ENCODE measurements around the gene NSUN2. TPM values are rescaled to one million over a fixed set of nuclear protein-coding genes. Genes with fewer than 3 reads are reported as not detected.

The NSUN2 gene
- total and polyA plus RNA-seq, 2 of the 4 experiments (the other 2 are of a cell fraction): 51.1 to 61.1 TPM

GRCh38 chr5:6680922-6681321 is 48.1 kb upstream of the NSUN2 start:
- DNase-seq: no peak
- TF ChIP-seq MAZ (IDR thresholded peaks at IDR 0.05; ENCODE audit: borderline replicate concordance, low read depth, low read length): no peak
- no peak for TF ChIP-seq CTCF (conservative IDR thresholded peaks at IDR 0.05; ENCODE audit: low read depth, low read length)
- TF ChIP-seq MXI1 (IDR thresholded peaks at IDR 0.05; ENCODE audit: borderline replicate concordance, low read depth, low read length): no peak
- TF ChIP-seq CEBPB (IDR thresholded peaks at IDR 0.05; ENCODE audit: low read depth, low read length): no peak
- TF ChIP-seq MAFK (IDR thresholded peaks at IDR 0.05; ENCODE audit: low read depth, low read length): no peak
- TF ChIP-seq USF2 (IDR thresholded peaks at IDR 0.05; ENCODE audit: low read depth, low read length): no peak
- no peak for TF ChIP-seq RFX5 (IDR thresholded peaks at IDR 0.05; ENCODE audit: low read depth, low read length)
- TF ChIP-seq BHLHE40 (IDR thresholded peaks at IDR 0.05; ENCODE audit: low read depth, low read length): no peak
- TF ChIP-seq NFE2L2 (IDR thresholded peaks at IDR 0.05; ENCODE audit: low read depth, low read length): no peak
- no peak for TF ChIP-seq RCOR1 (IDR thresholded peaks at IDR 0.05; ENCODE audit: insufficient replicate concordance, low read length)
- TF ChIP-seq ELK1 (IDR thresholded peaks at IDR 0.05; ENCODE audit: borderline replicate concordance, low read depth, low read length): no peak
- no peak for TF ChIP-seq CHD1 (IDR thresholded peaks at IDR 0.05; ENCODE audit: low read depth, low read length)
- TF ChIP-seq SMC3 (IDR thresholded peaks at IDR 0.05; ENCODE audit: low read depth, low read length): no peak
- no peak for TF ChIP-seq POLR2A (IDR thresholded peaks at IDR 0.05; ENCODE audit: low read depth, low read length)
- TF ChIP-seq RAD21 (IDR thresholded peaks at IDR 0.05; ENCODE audit: low read length): no peak
- TF ChIP-seq FOS (IDR thresholded peaks at IDR 0.05; ENCODE audit: low read depth, low read length): no peak
- no peak overlapping the region for H3K4me2 ChIP-seq (ENCODE audit: low read depth, low read length)
- H3K4ac ChIP-seq (ENCODE audit: low read depth, low read length): no peak overlapping the region
- H4K8ac ChIP-seq (ENCODE audit: low read depth in 2 of 2, low read length in 2 of 2): no peak overlapping the region
- no peaks in the 10 kb centered on the region for H3K79me1 ChIP-seq (ENCODE audit: low read depth in 1 of 2, low read length in 2 of 2)
- no peaks in the 10 kb centered on the region for H3K9me3 ChIP-seq (ENCODE audit: control insufficient read depth, insufficient read depth, low read length)
- in situ Hi-C loops (cut with MboI; ENCODE audit: low sequenced_read_pairs) (no loop called here), dilution Hi-C loops (cut with HindIII; ENCODE audit: low sequenced_read_pairs, unreplicated experiment) (no loop called here), intact Hi-C loops (cut with micrococcal nuclease) (no loop called here)
- no peak overlapping the region for H3K56ac ChIP-seq (ENCODE audit: extremely low read depth, insufficient read depth, low read length)
- H3K14ac ChIP-seq (replicated peaks; ENCODE audit: low read depth, low read length): no peak overlapping the region
- BruUV-seq (replicated peaks): no TSS peak
- no peak overlapping the region for H3K4me3 ChIP-seq (ENCODE audit: insufficient read depth, low read depth, low read length)
- ChIA-PET POLR2A (ENCODE audit: unreplicated experiment) (no interaction called here), CTCF (no interaction called here)
- H2BK5ac ChIP-seq (ENCODE audit: low read depth, low read length, poor library complexity, severe bottlenecking): no peak overlapping the region
- H2BK20ac ChIP-seq (ENCODE audit: low read depth, low read length): no peak overlapping the region
- no peaks in the 10 kb centered on the region for H4K20me1 ChIP-seq (ENCODE audit: insufficient read depth, low read length)
- H3K18ac ChIP-seq (ENCODE audit: low read depth, low read length): no peak overlapping the region
- H2AFZ ChIP-seq (replicated peaks; ENCODE audit: low read length, poor library complexity): no peak overlapping the region
- no peaks in the 10 kb centered on the region; the same call in 1 of the 2 replicates for H3K4me1 ChIP-seq (ENCODE audit: control insufficient read depth, insufficient read depth, low read length)
- no peak overlapping the region for H2AK5ac ChIP-seq (ENCODE audit: low read depth, low read length)
- no peaks in the 10 kb centered on the region for H3K36me3 ChIP-seq (ENCODE audit: control insufficient read depth, insufficient read depth, low read length)
- no peak overlapping the region for H4K91ac ChIP-seq (ENCODE audit: insufficient read depth, low read depth, low read length)
- peaks cover 3% of the 10 kb centered on the region; the same call in 1 of the 2 replicates for H3K9me1 ChIP-seq (ENCODE audit: insufficient read depth, low read length)
- H2BK15ac ChIP-seq (ENCODE audit: low read depth, low read length): no peak overlapping the region
- WGBS, 2 experiments (ENCODE audit: extremely low coverage in 2 of 2, insufficient read length in 1 of 2): 0% methylated on average over 1 of the region's 6 CpGs; no CpG with 5 or more reads in 1 of the 2 experiments
- no peak overlapping the region for H4K5ac ChIP-seq (ENCODE audit: low read depth, low read length)
- H3K27ac ChIP-seq (ENCODE audit: insufficient read depth, low read length): no peak overlapping the region
- no peak for ATAC-seq (ENCODE audit: low read depth)
- H2AK9ac ChIP-seq (replicated peaks; ENCODE audit: low read depth, low read length, poor library complexity): no peak overlapping the region
- no peak overlapping the region for H2BK120ac ChIP-seq (ENCODE audit: low read depth, low read length)
- peaks cover 3% of the 10 kb centered on the region; the same call in 1 of the 2 replicates for H3K27me3 ChIP-seq (ENCODE audit: control insufficient read depth, insufficient read depth, low read length)
- H3K23ac ChIP-seq (ENCODE audit: low read depth, low read length): no peak overlapping the region
- no peak overlapping the region for H3K9ac ChIP-seq (ENCODE audit: low read depth, low read length)
